HG02588 (cell line): ENCODE results near the gene DLK1.

ENCODE experiments used
- ATAC-seq: cut with Tn5 transposase; IDR thresholded peaks from one replicate; pipeline ENCODE4 v1.9.1; 2021; ENCODE audit warnings: mild to moderate bottlenecking, moderate library complexity; ENCODE audit not compliant: unreplicated experiment

Gene DLK1

DNA sequence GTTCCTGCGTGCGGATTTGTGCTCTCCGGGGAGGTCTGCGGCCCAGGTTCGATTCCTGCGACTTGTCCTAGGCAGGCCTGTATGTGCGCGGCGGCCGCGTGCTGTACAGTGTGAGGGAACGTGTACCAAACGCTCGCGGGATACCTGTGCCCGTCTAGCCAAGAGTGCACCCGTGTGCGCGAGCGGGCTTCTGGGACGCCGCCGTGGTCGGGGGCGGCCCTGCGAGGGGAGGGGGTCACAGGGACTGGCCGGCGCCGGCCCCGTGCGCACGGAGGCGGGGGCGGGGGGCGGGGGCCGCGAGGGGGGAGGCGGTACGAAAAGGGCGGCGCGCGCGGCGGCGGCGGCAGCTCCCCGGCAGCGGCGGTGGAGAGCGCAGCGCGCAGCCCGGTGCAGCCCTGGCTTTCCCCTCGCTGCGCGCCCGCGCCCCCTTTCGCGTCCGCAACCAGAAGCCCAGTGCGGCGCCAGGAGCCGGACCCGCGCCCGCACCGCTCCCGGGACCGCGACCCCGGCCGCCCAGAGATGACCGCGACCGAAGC is at the start of gene DLK1:
DLK1 (plus strand) TSS at position 343 of the 536 bp plus-strand sequence; CDS start at position 520, 177 bp downstream.
- ATAC-seq, result no peak

DNA sequence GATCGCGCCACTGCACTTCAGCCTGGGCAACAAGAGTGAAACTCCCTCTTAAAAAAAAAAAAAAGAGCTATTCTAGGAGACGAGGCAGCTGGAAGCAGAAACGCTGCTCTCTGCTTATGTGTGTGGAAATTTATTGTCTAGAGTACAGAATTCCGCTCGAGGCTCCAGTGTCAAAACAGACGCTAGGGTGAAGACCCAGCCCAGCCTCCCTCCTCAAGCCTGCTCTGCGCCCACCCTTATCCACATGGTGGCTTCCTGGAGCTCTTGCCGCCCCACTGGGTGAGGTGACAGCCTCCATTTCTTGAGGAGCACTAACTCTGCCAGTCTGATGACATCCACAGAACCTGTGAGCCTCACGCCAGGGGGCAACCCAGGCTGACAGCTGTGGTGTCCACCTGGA is 49.5 kb upstream of the DLK1 start:
- ATAC-seq, result no peak

DNA sequence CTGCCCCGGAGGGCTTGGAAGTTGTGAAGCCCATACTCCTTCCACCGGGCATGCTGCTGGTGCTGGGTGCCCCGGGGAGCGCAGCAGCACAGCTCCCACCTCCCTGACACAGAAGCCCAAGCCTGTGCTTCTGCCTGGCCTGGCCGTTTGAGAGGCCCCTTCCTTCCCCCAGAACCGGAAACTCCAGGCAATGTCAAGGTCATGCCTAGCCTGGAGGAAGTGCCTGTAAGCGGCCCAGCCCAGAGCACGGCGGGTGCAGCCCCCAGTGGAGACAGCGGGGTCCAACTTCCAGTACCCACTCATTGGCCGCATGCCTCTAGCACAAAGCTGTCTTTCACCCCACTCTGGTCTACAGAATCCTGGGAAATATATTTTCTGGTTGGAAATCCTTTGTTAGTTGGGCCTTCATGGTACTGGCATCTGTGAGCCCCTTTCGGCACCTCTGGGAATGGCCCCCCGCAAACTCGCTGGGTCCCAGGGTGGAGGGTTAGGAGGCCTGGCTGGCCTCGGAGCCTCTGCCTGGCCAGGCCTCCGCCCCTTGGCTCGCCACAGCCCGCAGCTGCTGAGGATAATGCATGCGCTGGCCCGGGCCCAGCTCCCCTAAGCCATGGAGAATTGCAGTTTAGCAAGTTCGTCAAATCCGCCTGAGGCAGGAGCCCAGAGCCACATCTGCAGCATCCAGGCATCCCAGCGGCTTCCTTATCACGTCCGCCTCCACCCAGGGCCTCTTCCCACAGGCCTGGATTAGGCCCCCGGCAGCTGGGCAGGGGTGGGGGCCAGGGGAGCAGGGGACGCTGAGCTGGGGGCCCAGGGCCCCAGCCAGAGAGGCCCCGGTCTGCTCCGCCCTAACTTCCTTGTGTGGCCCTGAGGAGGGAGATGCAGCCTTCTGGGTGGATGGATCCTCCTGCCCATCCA is 48.9 kb upstream of the DLK1 start:
- no peak for ATAC-seq

DNA sequence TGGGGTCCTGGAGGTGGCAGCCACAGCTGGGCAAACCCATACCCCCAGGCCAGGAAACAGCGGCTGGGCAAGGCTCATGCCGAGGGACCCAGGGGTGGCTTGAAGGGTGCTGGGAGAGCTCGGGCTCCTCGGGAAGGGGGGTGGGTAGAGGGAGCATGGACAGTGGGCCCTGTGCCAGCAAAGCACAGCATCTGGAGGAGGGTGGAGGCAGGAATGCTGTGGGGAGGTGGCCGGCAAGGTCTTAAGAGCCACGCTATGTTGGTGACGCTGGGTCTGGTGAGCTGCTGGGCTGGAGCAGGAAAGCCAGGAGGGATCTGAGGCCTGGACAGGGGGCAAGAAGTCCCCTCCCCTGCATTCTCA is 48.2 kb upstream of the DLK1 start:
- no peak for ATAC-seq

DNA sequence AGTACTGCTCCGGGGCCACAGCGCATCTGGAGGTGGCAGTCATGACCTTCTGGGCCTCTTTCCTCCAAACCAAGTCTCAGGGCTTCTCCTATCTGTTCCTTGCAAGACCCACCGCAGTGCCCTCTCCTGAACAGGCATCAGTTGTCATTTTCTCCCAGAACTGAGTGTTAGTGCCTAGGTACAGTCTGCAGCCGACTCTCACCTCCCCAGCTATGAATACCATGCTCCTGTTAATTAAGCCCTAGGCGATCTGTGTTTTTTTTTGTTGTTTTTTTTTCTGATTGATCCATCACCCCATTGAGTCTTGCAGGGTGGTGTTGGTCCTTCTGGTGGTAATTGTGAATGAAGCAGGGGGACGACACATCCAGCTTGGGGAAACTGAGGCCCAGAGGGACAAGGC is 47.5 kb upstream of the DLK1 start:
- ATAC-seq, result no peak

DNA sequence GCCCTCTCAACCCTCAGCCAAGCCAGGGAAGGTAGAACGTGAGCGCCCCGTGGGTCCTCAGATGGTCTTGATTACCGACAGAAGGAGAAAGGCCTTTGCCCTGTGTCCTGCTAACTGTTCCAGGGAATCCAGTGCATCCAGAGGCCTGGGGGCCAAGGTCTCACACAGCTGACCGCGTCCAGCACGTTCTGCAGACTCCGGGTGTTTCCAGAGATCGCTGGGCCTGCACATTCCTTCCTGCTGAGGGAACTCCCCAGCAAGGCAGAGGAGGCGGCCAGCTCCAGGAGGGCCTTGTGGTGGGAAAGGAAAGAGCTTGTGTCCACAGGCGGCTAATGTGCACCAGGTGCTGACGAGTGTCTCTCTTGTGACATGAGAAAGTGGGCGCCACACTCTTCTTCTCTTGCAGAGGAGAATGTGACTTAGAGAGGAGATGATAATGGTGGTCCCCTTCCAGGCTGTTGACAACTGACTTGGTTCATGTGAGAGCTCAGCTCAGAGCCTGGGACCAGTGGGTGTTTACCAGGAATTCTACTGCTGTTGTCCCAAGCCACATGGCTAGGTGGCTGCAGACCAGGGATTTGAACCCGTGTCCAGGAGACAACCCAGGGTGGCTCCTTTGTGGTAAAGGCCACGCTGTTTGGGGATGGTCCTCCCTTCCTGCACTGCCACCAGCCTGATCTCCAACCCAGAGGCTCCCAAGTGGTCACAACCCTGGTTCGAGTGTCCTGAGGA is 46.8 kb upstream of the DLK1 start:
- ATAC-seq, result no peak

DNA sequence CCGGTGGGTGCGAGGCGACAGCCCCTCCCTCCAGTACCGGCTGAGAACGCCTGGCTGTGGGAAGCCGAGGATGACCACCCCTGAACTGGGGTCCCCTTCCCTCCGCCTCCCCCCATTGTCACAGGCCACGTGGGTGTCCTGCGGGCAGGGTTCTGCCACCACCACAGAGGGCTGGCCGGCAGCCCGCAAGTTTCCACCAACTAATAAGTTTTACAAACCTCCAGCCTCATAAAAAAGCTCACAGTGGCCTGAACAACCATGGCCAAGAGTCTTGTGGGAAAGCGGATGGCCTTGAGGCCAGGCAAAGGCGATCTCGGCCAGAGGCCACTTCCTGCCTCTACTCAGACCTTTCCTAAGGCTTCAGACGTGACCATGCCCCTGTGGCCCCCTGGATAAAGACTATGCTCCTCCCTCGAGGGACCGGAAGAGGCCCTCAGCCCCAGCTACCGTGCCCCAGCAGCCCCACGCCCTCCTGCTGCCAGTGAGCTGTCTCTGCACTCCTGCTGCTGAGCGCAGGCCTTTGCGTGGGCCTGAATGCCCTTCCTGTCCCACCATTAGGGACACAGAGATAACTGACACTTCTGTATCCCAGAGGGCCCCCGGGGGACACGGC is 46.1 kb upstream of the DLK1 start:
- no peak for ATAC-seq

DNA sequence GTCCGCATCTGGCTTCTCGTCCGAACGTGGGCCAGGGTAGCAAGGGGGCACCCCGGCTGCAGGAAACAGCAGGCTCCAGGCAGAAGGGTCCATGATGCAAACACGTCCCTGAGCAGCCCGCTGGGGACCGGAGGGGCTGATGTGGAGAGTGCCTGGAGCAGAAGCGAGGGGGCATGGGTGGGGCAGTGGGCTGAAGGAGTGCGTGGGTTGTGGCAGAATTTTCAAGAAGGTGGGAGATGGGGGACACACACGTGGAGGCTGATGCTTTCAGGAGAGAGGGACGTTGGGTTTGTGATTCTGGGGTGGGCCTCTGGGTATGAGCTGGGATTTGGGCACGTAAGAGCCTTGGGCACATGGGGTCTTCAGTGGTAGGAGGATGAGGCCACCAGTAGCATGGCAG is 45.6 kb upstream of the DLK1 start:
- ATAC-seq, result no peak

DNA sequence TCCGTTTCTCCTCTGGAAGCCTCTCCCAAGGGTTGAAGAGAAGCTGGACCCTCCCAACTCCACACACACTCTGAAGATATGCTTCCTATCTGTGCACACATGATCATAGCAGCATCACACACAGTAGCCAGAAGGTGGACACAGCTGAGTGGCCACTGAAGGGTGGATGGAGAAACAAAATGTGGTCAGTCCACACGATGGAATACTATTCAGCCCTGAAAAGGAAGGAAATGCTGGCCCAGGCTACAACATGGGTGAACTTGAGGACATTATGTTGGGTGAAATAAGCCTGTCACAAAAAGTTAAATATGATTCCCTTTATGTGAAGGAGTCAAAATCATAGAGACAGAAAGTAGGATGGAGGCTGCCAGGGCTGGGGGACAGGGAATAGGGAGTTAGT is 43.9 kb upstream of the DLK1 start:
- no peak for ATAC-seq

DNA sequence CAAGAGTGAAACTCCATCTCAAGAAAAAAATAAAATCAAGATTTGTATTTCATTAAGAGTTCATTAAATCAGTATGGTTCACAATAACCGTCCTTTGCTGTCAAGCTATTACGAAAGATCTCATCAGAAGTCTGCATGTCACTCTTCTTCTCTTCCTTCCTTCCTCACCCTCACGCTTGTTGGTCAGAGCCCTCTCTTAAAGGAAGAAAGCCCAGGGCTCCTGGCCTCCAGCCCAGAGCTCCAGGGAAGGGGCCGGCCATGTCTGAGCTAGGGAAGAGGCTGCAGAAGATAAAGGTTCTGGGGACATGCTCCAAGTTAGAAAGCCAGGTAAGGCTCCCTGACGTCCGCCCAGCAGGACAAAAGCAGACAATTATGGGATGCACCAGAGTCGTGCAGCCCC is 43.1 kb upstream of the DLK1 start:
- no peak for ATAC-seq

DNA sequence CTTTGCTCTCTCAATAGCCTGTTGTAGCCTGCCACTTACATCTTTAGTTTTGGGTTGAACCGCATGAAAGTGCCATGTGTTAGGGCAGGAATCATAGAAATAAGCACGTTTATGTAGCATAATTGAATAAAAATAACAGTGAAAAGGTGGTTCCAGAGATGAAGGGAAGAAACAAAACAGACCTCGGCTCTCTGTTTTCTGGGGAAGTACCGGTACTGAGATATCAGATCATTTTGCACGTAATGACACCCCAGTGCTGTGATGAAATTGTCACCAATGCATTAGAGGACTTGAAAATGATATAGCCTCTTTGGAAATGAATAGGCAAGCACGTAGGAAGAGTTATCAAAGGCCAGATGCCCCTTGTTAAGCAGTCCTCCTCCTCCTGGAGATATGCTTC is 42.5 kb upstream of the DLK1 start:
- ATAC-seq, result no peak

DNA sequence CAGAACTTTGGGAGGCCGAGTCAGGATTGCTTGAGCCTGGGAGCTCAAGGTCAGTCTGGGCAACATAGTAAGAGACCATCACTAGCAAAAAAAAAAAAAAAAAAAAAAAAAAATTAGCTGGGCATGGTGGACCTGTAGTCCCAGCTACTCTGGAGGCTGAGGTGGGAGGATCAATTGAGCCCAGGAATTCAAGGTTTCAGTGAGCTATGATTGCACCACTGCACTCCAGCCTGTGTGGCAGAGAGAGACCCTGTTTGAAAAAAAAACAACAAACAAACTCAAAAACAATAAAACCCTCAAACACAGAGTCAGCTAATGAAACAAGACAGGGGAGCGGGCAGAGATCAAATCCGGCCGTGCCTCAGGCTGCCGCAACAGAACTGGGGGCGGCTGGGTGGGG is 41.7 kb upstream of the DLK1 start:
- no peak for ATAC-seq

DNA sequence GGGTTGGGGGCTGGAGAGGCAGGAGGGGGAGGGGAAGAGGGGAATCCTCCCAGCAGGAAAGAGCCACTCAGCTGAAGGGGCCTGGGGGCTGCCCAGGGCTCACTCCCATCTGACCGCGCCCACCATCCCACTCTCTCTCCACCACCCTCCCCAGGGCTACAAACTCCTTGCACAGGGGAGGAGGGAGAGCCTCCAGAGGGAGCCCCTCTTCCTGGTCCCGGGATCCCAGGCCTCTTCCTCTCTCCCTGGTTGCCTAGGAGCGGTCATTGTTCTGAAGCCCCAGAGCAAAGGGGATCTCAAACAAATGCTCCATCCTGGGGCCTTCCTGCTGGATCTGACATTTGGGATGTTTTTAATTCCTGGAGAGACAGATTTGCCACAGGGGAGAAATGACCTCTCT is 39.8 kb upstream of the DLK1 start:
- ATAC-seq, result no peak

DNA sequence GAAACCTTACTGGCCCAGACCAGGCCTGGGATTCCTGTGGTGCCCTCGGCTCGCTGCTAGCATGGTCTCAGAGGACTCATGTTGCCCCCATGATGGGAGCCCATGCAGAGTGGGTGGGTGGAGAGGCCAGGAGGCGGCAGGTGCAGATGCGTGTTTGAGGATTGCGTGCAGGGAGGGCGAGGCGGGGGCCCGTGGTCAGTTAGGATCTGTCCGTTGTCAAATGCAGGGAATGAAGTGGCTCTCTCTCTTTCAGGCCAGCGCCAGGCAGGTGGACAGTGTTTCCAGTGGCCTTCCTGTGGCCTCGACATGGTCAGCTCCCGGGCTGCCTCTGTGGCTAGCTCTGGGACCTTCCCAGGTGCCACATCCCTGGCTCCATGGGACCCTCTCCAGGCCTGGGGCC is 39.3 kb upstream of the DLK1 start:
- ATAC-seq, result no peak

DNA sequence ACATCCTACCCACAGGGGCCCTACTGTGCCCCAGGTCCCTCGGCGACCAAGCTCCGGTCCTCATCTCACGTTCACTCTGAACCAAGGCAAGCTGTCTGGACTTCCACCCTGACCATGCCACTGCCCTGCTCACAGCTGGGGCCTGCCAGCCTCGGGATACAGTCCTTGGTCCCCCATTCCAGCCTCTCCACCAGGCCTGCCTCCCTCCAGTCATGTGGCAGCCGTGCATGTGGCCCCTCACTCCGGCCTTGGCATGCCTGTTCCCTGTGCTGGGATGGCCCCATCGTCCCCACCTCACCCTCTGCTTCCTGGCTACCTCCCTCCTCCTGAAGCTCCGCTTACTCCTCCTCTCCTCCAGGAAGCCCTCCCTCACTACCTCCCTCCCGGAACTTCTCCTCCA is 38.6 kb upstream of the DLK1 start:
- no peak for ATAC-seq

DNA sequence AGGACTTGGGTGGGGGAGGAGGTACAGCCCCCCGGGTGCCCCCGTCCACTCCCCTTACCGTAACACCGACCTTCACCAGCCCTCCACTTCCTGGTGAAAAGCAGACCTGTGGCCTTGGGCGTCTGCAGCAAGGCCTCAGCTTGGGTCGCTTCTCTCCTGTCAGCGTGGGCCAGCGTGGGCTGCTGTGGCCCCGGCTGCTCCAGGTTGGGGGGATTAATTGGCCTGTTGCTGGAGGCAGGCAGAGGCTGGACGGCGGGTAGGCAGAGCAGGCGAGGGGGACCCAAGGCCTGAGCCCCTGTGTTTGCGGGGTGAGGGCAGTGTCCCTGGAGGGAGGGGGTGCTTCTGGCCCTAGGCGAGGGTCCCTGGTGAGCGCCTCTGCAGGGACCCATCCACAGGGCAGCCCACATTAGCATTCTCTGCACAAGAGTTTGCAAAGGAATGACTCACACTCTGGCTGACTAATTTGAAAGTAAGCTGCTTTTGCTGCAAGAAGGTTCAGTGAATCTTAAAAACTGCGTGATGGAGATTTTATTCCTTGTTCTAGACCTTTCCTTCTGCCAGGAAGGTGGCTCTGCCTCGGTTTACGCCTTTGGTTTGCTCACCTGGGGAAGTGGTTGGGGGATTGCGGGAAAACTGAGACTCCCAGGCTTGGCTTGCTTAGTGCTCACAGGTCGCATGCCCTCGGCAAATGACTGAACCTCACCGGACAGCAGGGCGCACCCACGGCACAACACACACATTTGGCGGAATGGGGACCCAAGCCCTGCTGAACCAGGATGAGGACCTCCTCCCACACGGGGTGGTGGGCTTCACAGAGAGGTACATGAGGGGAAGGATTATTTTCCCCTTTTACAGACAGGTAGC is 37.9 kb upstream of the DLK1 start:
- no peak for ATAC-seq

DNA sequence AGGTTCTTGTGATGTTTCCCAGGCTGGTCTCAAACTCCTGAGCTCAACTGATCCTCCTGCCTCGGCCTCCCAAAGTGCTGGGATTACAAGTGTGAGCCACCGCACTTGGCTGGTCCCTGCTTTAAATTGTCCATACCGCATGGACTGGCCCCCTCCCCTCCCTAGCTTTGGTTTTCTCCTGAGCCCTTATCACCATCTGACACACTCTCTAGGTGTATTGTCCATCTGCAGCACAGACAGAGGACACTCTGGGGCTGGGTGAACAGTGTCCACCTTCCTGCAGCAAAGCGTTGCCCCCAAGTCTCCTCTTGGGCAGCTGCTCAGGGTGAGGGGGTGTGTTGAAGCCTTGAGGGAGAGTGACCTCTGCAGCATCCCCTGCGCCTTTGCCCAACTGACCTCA is 36.0 kb upstream of the DLK1 start:
- no peak for ATAC-seq

DNA sequence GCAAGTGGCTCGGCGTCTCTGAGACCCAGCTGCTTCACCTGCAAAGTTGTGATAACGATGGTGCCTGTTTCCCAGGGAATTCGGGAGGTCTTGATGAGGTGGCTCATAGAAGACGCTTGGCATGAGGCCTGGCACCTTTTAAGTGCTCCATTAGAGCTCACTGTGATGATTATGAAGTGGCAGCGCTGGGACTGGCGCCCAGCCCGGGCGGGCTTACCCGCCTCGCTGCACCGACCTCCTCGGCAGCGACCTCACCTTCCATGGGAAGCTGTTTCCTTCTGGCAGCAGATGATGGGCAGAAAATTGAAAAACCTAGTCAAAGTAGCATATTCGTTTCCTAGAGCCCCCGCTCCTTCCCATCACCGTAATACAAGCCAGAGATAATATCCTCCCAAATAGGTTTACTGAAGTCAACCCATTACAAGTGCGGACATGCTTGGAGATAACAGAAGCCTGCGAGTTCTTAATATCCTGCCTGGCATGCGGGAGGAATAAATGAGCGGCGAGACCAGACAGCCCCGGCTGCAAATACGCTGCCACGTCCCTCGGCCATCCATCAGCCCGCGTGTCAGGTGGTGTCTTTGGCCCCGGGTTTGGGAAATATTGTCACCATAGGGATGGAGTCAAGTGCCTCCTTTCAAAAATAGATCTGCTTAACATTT is 35.2 kb upstream of the DLK1 start:
- no peak for ATAC-seq

DNA sequence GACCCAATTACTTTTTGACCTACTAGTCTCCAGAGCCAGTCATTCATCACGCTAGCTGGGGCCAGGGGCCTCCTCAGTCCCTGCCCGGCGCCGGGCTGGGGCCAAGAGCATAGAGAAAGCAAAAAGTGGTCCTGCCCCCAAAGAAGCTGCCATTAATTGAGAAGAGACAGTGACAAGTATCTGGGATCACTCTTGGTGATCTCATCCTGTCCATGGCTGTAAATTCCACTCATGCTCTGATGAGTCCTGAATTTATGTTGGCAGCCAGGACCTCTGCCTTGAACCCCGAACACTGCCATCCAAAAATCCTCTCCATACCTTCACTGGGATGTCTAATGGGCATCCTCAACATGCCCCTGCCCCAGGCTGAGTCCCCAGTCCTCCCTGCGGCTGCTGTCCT is 34.4 kb upstream of the DLK1 start:
- no peak for ATAC-seq

DNA sequence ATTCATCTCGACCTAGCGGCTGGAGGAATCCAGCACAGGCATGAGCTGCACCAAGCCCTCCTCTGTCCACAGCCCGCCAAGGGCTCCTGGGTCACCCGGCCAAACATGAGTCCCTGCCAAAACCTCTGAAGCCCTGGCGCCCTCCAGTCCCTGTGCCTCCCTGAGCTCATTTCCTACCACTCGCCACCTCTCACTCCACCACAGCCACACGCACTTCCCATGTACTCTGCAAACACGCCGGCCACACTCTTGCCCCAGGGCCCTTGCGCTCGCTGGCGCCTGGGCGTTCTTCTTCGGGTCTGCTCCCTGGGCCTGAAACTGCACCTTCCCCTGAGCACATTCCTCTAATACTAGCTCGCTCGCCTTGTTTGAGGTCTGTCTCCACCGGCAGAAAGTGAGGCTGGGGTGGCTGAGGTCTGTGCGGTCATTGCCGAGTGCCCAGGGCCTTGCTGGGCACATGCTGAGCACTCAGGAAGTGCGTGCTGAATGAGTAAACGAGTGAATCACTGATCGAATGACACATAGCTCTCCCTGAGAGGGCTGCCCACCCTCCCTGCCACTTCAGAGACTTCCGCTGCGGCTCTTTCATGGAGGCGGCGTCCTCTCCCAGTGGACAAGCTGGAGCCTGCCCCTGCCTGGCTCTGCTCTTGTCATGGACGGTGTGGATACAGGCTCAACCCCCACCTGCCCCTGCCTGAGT is 33.7 kb upstream of the DLK1 start:
- ATAC-seq, result no peak
